OCI-LY3 (cell line): ENCODE measurements around the gene MYPN.
"Not testable (repeated sequence)": the region's sequence is repeated elsewhere in the genome, so short reads cannot be mapped to it uniquely, and the experiment has no call there.

Source experiments
- H2AFZ ChIP-seq: fragments of 200-600, 300-600 bp; shearing (Covaris generic); 2 replicates; pipeline ENCODE4 v1.6.0; 2014; ENCODE audit warnings: antibody characterized with exemption, low read depth, low read length
- H3K27ac ChIP-seq: fragments of 200-600, 300-600 bp; sonication (generic); 2 replicates; pipeline ENCODE4 v1.5.1; 2014; ENCODE audit warnings: mild to moderate bottlenecking, low read length, moderate library complexity, mixed read lengths
- H3K27me3 ChIP-seq: fragments of 200-600, 300-600 bp; sonication (generic); 2 replicates; pipeline ENCODE4 v1.6.1; 2014; ENCODE audit warnings: low read depth, low read length, mixed read lengths
- H3K36me3 ChIP-seq: fragments of 200-600, 300-600 bp; sonication (generic); replicated peaks from 2 replicates; pipeline ENCODE3; 2014; ENCODE audit warnings: low read depth, low read length, mixed read lengths
- H3K4me1 ChIP-seq: fragments of 300-600, 200-600 bp; sonication (generic); 2 replicates; pipeline ENCODE4 v1.6.1; 2014; ENCODE audit warnings: low read length, mixed read lengths
- H3K4me2 ChIP-seq: fragments of 200-600, 300-600 bp; sonication (generic); 2 replicates; pipeline ENCODE4 v1.6.1; 2014; ENCODE audit warnings: low read length, mixed read lengths
- H3K4me3 ChIP-seq: fragments of 300-600, 200-600 bp; sonication (generic); 2 replicates; pipeline ENCODE4 v1.5.1; 2014; ENCODE audit warnings: antibody characterized with exemption, mild to moderate bottlenecking, low read length, moderate library complexity
- H3K79me2 ChIP-seq: fragments of 300-600, 200-600 bp; shearing (Covaris generic); 2 replicates; pipeline ENCODE4 v1.6.1; 2014; ENCODE audit warnings: mild to moderate bottlenecking, low read length, mixed read lengths
- H3K9ac ChIP-seq: fragments of 300-600, 200-600 bp; shearing (Covaris generic); 2 replicates; pipeline ENCODE4 v1.6.0; 2014; ENCODE audit warnings: mild to moderate bottlenecking, low read length, moderate library complexity
- H3K9me3 ChIP-seq: fragments of 200-600, 300-600 bp; shearing (Covaris generic); 2 replicates; pipeline ENCODE4 v1.6.1; 2014; ENCODE audit warnings: low read length, mixed read lengths; ENCODE audit not compliant: insufficient read depth
- H4K20me1 ChIP-seq: fragments of 200-600, 300-600 bp; sonication (generic); 2 replicates; pipeline ENCODE4 v1.6.1; 2016; ENCODE audit warnings: low read length, mixed read lengths; ENCODE audit not compliant: insufficient read depth
- EZH2phosphoT487 ChIP-seq: fragments of 200-600 bp; shearing (Covaris generic); IDR thresholded peaks from 2 replicates; pipeline ENCODE4 v1.6.1; 2018; ENCODE audit warnings: antibody characterized with exemption, mixed run types, low read depth
- TF ChIP-seq, protein P1 (sequence below): fragments of 200-600, 300-600 bp; sonication (generic); IDR thresholded peaks from 2 replicates; pipeline ENCODE4 v1.5.1; 2014; ENCODE audit warnings: antibody characterized with exemption, low read length, low read depth

Gene MYPN

DNA sequence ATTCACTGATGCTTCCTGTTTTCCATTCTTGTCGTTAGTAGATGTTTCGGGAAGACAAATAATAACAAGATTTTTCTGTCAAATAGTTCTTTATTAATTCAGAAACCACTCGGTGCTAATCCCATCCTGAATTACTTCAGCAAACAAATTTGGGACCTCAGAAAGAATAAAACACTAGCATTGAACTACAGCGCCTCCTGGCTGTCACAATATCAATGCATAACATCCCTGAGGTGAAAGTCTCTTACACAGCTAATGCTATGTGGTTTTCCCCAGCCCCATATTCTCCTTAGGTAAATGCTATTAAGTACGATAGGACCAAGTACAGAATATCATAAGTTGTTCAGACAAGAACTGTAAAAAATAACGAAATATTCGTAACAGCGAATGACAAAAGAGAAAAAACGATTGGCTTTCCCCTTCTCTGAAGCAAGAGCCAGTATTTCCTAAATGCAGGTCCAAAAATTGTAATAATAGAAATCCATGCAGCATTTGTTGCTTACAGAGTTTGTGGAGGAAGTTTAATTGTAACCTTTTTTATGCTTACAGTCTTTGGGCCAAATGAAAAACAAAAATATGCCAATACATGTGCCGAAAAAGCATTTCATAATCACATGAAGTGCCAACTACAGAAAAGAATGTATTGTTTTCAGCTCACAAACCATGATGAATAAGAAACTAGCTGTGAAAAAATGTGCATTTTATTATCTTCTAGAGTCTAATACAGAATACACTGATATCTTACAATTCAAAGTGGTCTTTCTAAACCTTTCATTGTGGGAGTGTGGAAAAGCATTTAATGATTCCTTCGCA, 47.3 kb downstream of the MYPN start:
- H2AFZ ChIP-seq: no peak overlapping the region
- peaks cover 6% of the 10 kb centered on the region for H3K4me1 ChIP-seq
- no peaks in the 10 kb centered on the region for H4K20me1 ChIP-seq
- H3K36me3 ChIP-seq: no peaks in the 10 kb centered on the region
- no peak overlapping the region for H3K9ac ChIP-seq
- H3K27ac ChIP-seq: no peak overlapping the region
- no peaks in the 10 kb centered on the region for H3K27me3 ChIP-seq
- H3K4me3 ChIP-seq: no peak overlapping the region
- H3K9me3 ChIP-seq: no peaks in the 10 kb centered on the region
- no peak overlapping the region for H3K4me2 ChIP-seq
- no peaks in the 10 kb centered on the region for H3K79me2 ChIP-seq
- no peak for TF ChIP-seq EZH2phosphoT487
- TF ChIP-seq, protein P1, sequence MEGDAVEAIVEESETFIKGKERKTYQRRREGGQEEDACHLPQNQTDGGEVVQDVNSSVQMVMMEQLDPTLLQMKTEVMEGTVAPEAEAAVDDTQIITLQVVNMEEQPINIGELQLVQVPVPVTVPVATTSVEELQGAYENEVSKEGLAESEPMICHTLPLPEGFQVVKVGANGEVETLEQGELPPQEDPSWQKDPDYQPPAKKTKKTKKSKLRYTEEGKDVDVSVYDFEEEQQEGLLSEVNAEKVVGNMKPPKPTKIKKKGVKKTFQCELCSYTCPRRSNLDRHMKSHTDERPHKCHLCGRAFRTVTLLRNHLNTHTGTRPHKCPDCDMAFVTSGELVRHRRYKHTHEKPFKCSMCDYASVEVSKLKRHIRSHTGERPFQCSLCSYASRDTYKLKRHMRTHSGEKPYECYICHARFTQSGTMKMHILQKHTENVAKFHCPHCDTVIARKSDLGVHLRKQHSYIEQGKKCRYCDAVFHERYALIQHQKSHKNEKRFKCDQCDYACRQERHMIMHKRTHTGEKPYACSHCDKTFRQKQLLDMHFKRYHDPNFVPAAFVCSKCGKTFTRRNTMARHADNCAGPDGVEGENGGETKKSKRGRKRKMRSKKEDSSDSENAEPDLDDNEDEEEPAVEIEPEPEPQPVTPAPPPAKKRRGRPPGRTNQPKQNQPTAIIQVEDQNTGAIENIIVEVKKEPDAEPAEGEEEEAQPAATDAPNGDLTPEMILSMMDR: peak; percentile 80

DNA sequence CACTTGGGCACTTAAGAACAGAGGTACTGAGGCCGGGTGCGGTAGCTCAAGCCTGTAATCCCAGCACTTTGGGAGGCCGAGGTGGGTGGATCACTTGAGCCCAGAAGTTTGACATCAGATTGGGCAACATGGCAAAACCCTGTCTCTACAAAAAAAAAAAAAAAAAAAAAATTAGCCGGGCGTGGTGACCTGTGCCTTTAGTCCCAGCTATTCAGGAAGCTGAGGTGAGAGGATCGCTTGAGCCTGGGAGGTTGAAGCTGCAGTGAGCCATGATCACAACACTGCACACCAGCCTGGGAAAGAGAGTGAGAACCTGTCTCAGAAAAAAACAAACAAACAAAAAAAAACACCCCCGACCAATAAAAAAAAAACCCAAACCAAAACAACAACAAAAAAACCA, 48.2 kb downstream of the MYPN start:
- H3K4me2 ChIP-seq, H3K9ac ChIP-seq, H3K27me3 ChIP-seq, H3K79me2 ChIP-seq, H3K4me3 ChIP-seq, H3K9me3 ChIP-seq, H3K27ac ChIP-seq, H2AFZ ChIP-seq, H3K36me3 ChIP-seq, H4K20me1 ChIP-seq, H3K4me1 ChIP-seq: not testable (repeated sequence)

DNA sequence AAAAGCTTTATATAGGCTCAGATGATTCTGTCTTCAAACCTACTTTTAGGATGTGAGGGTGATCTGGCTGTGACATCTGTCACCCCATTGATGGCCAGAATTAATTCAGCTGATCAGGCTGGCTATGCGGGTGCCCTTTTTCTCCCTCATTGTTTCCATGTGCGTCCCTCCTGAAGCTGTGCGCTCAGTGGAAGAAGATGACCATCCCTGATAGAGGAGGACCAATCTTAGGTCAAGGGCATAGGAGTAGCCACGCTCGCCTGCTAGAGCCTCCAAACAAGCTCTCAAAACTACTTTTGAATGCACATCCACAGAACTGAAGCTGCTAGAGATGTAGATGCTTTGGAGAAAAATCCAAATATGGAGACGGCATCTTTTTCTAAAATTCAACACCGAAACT, 48.7 kb downstream of the MYPN start:
- Histone ChIP-seq H3K4me3 (no peak overlapping the region), H2AFZ (no peak overlapping the region), H3K9ac (no peak overlapping the region), H3K27ac (no peak overlapping the region), H3K36me3 (no peaks in the 10 kb centered on the region), H3K27me3 (no peaks in the 10 kb centered on the region), H3K9me3 (no peaks in the 10 kb centered on the region), H3K4me1 (peaks cover 6% of the 10 kb centered on the region), H4K20me1 (no peaks in the 10 kb centered on the region), H3K4me2 (no peak overlapping the region), H3K79me2 (no peaks in the 10 kb centered on the region)
- TF ChIP-seq EZH2phosphoT487: no peak
- TF ChIP-seq, protein P1: no peak

DNA sequence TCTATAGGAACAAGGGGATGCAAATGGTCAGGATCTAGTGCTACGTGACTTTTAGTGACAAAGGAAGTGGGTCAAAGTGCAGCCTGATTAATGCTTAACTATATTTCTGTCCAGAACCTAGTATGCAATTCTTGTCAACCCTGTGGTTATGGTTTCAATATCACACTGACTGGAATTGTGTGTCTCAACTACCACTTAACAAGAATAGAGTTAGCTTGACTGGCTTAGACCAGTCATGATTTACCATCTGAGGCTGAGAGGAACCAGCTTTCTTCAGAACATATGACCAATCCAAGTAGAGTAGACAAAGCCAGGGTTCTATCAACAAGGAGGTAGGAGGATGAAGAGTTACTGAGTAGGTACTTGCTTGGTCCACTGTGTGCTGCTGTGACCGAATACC, 54.4 kb downstream of the MYPN start:
- no peak overlapping the region for H3K4me2 ChIP-seq
- no peaks in the 10 kb centered on the region for H3K9me3 ChIP-seq
- no peak overlapping the region for H2AFZ ChIP-seq
- H4K20me1 ChIP-seq: no peaks in the 10 kb centered on the region
- H3K27me3 ChIP-seq: no peaks in the 10 kb centered on the region
- H3K9ac ChIP-seq: no peak overlapping the region
- H3K4me1 ChIP-seq: peaks cover 3% of the 10 kb centered on the region; the same call in 1 of the 2 replicates
- no peak overlapping the region for H3K27ac ChIP-seq
- H3K4me3 ChIP-seq: no peak overlapping the region
- H3K36me3 ChIP-seq: no peaks in the 10 kb centered on the region
- TF ChIP-seq, protein P1: no peak
- no peak for TF ChIP-seq EZH2phosphoT487
- no peaks in the 10 kb centered on the region for H3K79me2 ChIP-seq
